Heart left ventricle (tissue), 16 donors: Measurements from ENCODE around the gene IDUA. TPM values are rescaled to one million over a fixed set of nuclear protein-coding genes. Genes with fewer than 3 reads are reported as not detected.

Source experiments
- ATAC-seq, 4 donors: fragments of 200-7000 bp; cut with Tn5 transposase; one replicate each; pipeline ENCODE4 v1.9.1; 2020 to 2022; ENCODE audit warnings: moderate library complexity in 4 of 4, mild to moderate bottlenecking in 3 of 4, moderate number of reproducible peaks in 1 of 4
- DNase-seq, 5 donors: peaks; one replicate each; pipeline ENCODE4 v3.0.0-alpha.2; 2020
- H3K27ac ChIP-seq, 12 donors: fragments of 200-600 bp; sonication (generic) in 4 of 12; one replicate each; pipeline versions ENCODE4 v1.5.0 to v1.8.0; 2016 to 2022; ENCODE audit warnings: mild to moderate bottlenecking in 2 of 12
- H3K27me3 ChIP-seq, 9 donors: fragments of 200-600 bp; sonication (generic) in 2 of 9; one replicate each; pipeline versions ENCODE4 v1.5.1 to v1.8.0; 2016 to 2022; ENCODE audit warnings: mild to moderate bottlenecking in 3 of 9
- H3K36me3 ChIP-seq, 9 donors: fragments of 200-600 bp; sonication (generic) in 2 of 9; one replicate each; pipeline versions ENCODE4 v1.5.0 to v1.8.0; 2018 to 2022; ENCODE audit warnings: mild to moderate bottlenecking in 2 of 9
- H3K4me1 ChIP-seq, 12 donors: fragments of 200-600 bp; sonication (generic) in 4 of 12; one replicate each; pipeline versions ENCODE4 v1.5.0 to v1.8.0; 2016 to 2022; ENCODE audit warnings: mild to moderate bottlenecking in 3 of 12
- H3K4me3 ChIP-seq, 12 donors: fragments of 200-600 bp; sonication (generic) in 4 of 12; one replicate each; pipeline versions ENCODE4 v1.5.0 to v1.8.0; 2017 to 2022; ENCODE audit warnings: mild to moderate bottlenecking in 9 of 12, moderate library complexity in 4 of 12
- H3K9me3 ChIP-seq, 12 donors: fragments of 200-600 bp; sonication (generic) in 4 of 12; one replicate each; pipeline versions ENCODE4 v1.5.0 to v1.8.0; 2016 to 2022; ENCODE audit warnings: mild to moderate bottlenecking in 1 of 12
- POLR2A ChIP-seq, 2 donors: fragments of 450-650 bp; IDR thresholded peaks; one replicate each; pipeline ENCODE4 v1.6.1; 2017; ENCODE audit warnings: antibody characterized with exemption in 2 of 2, mild to moderate bottlenecking in 2 of 2, moderate library complexity in 2 of 2
- WGBS, 4 donors: extraction: QIAGEN DNeasy Blood & Tissue Kit in 2 of 4; methylation state at CpG; one replicate each; pipeline versions ENCODE4 v1.1.5 to v1.1.7; 2013 to 2018; 5-methylcytosine and 5-hydroxymethylcytosine counted together
- intact Hi-C, 10 donors: fragments of 100-400 bp; cut with DNase I; formaldehyde crosslinking; loops; one replicate each; pipeline versions ENCODE4 v1.11.1 to v1.14.2; 2022
- polyA plus RNA-seq, 2 donors: library from polyadenylated mRNA; stranded (reverse); fragments of 200-250 nt; gene quantifications; one replicate each; pipeline ENCODE4 v1.2.3, GENCODE V29; 2013
- total RNA-seq, 9 donors: library from RNA; depleted of rRNA in 2 of 9; stranded (reverse); fragments of >200 nt in 2 of 9; fragmentation: NEBNext Ultra II Directional in 3 of 9; extraction: Animal tissue kit (Norgen Biotek cat#: 25700) in 3 of 9; gene quantifications; one replicate each; pipeline versions ENCODE4 v1.1.0 to v1.2.4, GENCODE V29; 2016 to 2023
- TF ChIP-seq, protein P1 (sequence below), 12 donors: fragments of 200-600 bp; sonication (generic) in 4 of 12; IDR thresholded peaks; one replicate each; pipeline versions ENCODE4 v1.5.0 to v1.8.0; 2018 to 2022; ENCODE audit warnings: antibody characterized with exemption in 12 of 12, mild to moderate bottlenecking in 5 of 12
- donor health status: ischemic (EF 13 %, LVEDD 7.1; RV severe dilation, severe dysfunction).
- donor health status: healthy with polysubstance abuse.
- donor health status: DM: no; HTN: yes; CAD: no.
- donor health status: DM: no; HTN: no; CAD: no.
- donor health status: ischemic (EF 25% LVEDD 6.9; RV normal size, moderate dysfunction).
- donor health status: ischemic (EF 25% LVEDD 5.7; RV mildly dilated, moderate dysfunction).
- donor health status: healthy.
- donor health status: DM: yes; HTN: yes; CAD: no.
- donor health status: ischemic (EF 35%, LVEDD 5.7; RV mildly dilated, moderate dysfunction).
- donor health status: nonischemic (EF 11% LVEDD 7.7; RV severe dilation, severe dysfunction).
- donor health status: DM: yes; HTN: yes; CAD: no.
- donor health status: PGD.
- donor health status: ischemic (EF 29% LVEDD 5.4; RV normal size, mild dysfunction).
- donor health status: nonischemic (EF 23%, LVEDD 6.1; RV moderate dilation, normal function).

The IDUA gene
- total and polyA plus RNA-seq, 11 donors: 3.2 to 17.4 (median 6.8) TPM

DNA sequence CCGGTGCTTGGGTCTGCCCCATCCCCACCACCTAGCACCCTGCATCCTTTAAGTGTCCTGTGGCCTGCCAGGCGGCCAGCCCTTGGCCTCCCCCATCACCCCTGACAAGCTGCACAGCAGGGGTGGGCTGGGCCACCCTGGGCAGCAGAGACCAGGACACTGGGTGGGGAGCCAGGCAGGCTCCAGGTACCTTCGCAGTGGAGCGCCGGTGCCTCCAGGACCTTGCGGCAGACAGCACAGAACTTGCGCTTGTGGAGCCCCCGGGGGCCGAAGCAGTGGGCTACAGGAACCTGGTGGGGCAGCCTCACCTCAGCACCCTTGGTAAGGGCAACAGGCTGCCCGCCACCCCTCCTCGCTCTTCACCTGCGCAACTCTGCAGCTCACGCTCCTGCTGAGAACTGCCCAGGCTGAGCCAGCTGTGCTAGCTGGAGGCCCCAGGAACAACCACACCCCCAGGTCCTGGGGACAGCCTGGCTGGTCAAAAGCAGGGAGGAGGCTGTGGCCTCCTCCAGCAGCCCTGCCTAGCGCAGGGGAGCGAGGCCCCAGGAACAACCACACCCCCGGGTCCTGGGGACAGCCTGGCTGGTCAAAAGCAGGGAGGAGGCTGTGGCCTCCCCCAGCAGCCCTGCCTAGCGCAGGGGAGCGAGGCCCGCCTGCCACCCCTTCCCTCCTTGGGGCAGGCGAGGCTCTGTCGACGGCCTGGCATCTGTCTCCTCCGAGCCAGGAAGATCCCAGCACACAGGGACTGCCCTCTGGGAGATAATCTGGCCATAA lies 18.0 kb upstream of the IDUA start:
- H3K4me1 ChIP-seq: peaks cover 7 to 36% (median 18%) of the 10 kb centered on the region in 12 donors
- TF ChIP-seq, protein P1, sequence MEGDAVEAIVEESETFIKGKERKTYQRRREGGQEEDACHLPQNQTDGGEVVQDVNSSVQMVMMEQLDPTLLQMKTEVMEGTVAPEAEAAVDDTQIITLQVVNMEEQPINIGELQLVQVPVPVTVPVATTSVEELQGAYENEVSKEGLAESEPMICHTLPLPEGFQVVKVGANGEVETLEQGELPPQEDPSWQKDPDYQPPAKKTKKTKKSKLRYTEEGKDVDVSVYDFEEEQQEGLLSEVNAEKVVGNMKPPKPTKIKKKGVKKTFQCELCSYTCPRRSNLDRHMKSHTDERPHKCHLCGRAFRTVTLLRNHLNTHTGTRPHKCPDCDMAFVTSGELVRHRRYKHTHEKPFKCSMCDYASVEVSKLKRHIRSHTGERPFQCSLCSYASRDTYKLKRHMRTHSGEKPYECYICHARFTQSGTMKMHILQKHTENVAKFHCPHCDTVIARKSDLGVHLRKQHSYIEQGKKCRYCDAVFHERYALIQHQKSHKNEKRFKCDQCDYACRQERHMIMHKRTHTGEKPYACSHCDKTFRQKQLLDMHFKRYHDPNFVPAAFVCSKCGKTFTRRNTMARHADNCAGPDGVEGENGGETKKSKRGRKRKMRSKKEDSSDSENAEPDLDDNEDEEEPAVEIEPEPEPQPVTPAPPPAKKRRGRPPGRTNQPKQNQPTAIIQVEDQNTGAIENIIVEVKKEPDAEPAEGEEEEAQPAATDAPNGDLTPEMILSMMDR (IDR thresholded peaks at IDR 0.05): no peak
- TF ChIP-seq POLR2A (IDR thresholded peaks at IDR 0.05): no peak
- ATAC-seq: no peak
- H3K9me3 ChIP-seq: no peaks in the 10 kb centered on the region
- 84 to 90% (median 86%) methylated on average over 9 to 23 of the region's 23 CpGs for WGBS, 4 donors
- H3K27ac ChIP-seq: no peak overlapping the region
- peaks cover 0 to 13% (median 0%) of the 10 kb centered on the region in 9 donors for H3K27me3 ChIP-seq
- intact Hi-C loops: no loop called here
- DNase-seq: peak in 1 of 5 donors; percentile 62
- peaks cover 0 to 30% (median 3%) of the 10 kb centered on the region in 9 donors for H3K36me3 ChIP-seq
- no peak overlapping the region for H3K4me3 ChIP-seq

DNA sequence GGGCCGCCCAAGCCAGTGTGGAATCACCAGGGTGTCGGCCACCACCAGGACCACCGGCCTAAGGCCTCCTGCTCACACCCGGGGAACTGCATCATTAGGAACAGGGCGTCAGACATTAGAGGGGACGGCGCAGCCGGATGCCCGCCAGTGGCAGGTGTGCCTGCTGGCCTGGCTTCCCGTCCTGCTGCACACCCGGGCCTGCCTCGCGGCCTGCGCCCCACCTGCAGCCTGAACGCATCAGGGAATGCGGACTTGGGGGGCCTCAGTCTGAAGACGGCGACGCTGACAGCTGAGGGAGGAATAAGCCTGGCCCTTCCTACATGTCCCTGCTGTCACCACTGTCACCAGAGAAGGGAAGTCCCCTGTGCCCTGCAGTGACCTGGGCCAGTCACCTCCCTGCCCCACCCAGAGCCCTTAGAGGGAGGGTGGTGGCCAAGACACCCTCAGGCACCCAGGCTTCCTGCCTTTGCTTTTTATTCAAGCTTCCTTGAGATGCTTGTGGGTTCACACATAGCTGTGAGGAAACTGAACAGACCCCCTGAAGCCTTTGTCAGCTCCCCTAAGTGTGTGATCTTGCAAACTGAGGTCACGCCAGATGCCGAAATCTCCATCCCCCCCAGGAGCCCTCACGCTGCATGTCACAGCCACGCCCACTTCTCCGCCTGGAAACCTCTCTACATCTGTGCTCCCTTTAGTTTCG lies 16.6 kb upstream of the IDUA start:
- Histone ChIP-seq H3K4me1 (peaks cover 8 to 39% (median 20%) of the 10 kb centered on the region in 12 donors), H3K9me3 (no peaks in the 10 kb centered on the region), H3K36me3 (peaks cover 0 to 18% (median under 1%) of the 10 kb centered on the region in 9 donors), H3K4me3 (no peak overlapping the region), H3K27me3 (peaks cover 0 to 13% (median 0%) of the 10 kb centered on the region in 9 donors), H3K27ac (no peak overlapping the region)
- ATAC-seq (no peak), DNase-seq (peak in 1 of 5 donors; percentile 13)
- no peak for TF ChIP-seq POLR2A (IDR thresholded peaks at IDR 0.05)
- TF ChIP-seq, protein P1 (IDR thresholded peaks at IDR 0.05): no peak
- intact Hi-C loops: loop anchor here in 1 of 10 donors (5.0 kb wide), 1 partner anchor 38 kb away; the partner anchor contains the start of genes GAK and TMEM175
- 82 to 95% (median 93%) methylated on average over 11 to 25 of the region's 25 CpGs for WGBS, 4 donors

DNA sequence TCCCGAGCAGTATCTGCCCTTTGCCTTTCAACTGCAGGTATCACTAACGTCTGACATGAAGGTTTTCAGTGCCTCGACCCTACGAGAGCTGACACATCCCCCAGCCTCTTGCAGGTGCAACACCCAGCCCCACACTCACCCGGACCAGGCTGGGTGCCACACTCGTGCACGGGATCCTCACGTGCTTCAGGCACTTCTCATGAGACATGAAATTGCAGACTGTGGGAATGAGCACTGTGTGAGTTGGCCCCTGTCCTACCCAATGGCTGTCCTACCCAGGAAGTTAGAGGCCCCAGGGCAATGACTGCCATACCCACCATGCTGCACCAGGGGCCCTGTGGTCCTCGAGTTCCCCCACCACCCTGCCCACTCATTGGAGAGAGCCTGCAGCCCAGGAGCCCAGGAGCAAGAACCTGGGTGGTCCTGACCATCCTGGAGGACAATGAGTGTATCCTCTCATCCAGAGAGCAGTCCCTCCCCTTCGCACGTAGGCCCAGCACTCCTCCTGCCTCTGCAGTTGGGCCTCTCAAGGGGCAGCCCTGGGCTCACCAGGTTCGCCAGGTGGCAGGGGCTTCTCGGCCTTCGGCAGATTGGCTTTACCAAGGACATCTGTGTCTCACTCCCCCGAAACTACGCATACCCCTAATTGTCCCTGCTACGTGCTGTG lies 15.9 kb upstream of the IDUA start:
- Histone ChIP-seq H3K4me1 (peaks cover 8 to 39% (median 20%) of the 10 kb centered on the region in 12 donors), H3K27me3 (peaks cover 0 to 13% (median 0%) of the 10 kb centered on the region in 9 donors), H3K4me3 (no peak overlapping the region), H3K36me3 (peaks cover 0 to 10% (median 0%) of the 10 kb centered on the region in 9 donors), H3K9me3 (no peaks in the 10 kb centered on the region), H3K27ac (no peak overlapping the region)
- intact Hi-C loops: loop anchor here in 1 of 10 donors (5.0 kb wide), 1 partner anchor 39 kb away; the partner anchor contains the start of genes GAK and TMEM175
- WGBS, 4 donors: 81 to 87% (median 84%) methylated on average over 16 to 17 of the region's 17 CpGs
- ATAC-seq (no peak), DNase-seq (peak in 1 of 5 donors; percentile 46)
- TF ChIP-seq, protein P1 (IDR thresholded peaks at IDR 0.05): no peak
